ENCODE data around the gene GALR2.

Gene GALR2

DNA sequence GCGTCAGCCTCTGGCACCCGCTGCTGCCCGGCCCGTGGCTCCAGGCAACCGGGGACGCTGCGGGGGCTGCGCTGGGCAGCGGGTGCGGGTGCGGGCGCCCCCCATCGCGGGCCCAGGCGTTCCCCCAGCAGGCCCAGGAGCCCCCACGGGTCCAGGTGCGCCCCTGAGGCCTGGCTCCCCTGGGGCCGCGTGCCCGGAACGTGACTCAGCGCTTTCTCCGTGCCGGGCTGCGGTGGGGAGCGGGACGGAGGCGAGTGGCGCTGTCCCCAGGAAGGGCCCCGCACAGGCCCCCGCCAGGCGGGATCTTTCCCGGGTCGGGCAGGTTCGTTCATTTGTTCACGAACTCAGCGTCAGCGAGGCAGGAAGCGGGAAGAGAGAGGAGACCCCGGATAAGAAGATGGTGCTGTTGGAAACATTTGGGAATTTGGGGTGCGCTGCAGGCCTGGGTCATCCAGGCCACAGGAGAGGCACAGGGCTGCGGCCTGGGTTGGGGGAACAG, 47.4 kb downstream of the GALR2 start:
- no peak for TF ChIP-seq CTCF (IDR thresholded peaks at IDR 0.05; ENCODE audit: insufficient read depth, low read length, poor library complexity, severe bottlenecking)
- Histone ChIP-seq H3K4me3 (replicated peaks; ENCODE audit: low read depth, low read length) (peak overlapping the region; percentile 54), H3K27me3 (replicated peaks; ENCODE audit: control insufficient read depth, insufficient read depth, low read length) (no peaks in the 10 kb centered on the region), H3K36me3 (ENCODE audit: control insufficient read depth, insufficient read depth, low read length) (no peaks in the 10 kb centered on the region)
- DNase-seq (ENCODE audit: extremely low read depth, insufficient read length), result no peak

DNA sequence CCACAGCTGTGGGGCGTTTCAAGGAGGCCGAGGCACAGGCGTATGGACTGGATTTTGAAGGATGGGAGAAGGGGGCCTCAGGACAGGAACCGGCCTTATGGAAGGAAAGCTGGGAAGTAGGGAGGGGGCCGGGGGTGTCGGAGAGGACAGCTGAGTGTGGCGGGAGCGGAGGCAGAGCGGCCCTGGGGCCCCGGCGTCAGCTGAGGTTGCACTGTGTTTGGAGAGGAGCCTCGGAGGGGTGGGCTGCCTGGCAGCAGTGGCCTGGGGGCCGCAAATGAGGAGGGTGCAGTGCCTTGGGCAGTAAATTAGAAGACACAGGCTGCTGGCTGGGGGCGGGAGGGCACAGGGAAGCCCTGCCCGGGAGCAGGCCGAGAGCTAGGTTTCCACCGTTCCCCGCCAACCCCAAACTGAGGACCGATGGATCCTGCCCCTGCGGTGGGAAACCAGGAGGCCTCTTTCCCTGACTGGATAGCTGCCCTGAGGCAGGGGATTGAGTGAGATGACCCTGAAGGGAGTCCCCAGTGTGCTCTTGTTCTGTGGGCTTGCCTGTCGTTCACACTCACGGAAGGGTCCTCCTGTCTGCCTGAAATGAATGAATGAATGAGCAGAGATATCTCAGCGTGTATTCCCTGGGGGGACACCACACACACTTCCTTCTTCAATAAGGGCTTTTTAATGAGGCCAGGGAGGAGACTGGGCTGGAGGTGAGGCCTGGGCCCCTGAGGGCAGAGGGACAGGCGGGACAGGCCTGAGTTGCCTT, 48.0 kb downstream of the GALR2 start:
- H3K4me3 ChIP-seq (replicated peaks; ENCODE audit: low read depth, low read length), result no peak overlapping the region
- DNase-seq (ENCODE audit: extremely low read depth, insufficient read length), result no peak
- H3K27me3 ChIP-seq (replicated peaks; ENCODE audit: control insufficient read depth, insufficient read depth, low read length), result no peaks in the 10 kb centered on the region
- H3K36me3 ChIP-seq (ENCODE audit: control insufficient read depth, insufficient read depth, low read length), result no peaks in the 10 kb centered on the region
- TF ChIP-seq CTCF (IDR thresholded peaks at IDR 0.05; ENCODE audit: insufficient read depth, low read length, poor library complexity, severe bottlenecking), result no peak

- no peak overlapping the region for H3K4me3 ChIP-seq (replicated peaks; ENCODE audit: low read depth, low read length)
Observed at GRCh38 chr17:76123191-76123499, 48.6 kb downstream of the GALR2 start.

GRCh38 chr17:76123749-76124581, 49.4 kb downstream of the GALR2 start:
- Histone ChIP-seq H3K4me3 (replicated peaks; ENCODE audit: low read depth, low read length) (no peak overlapping the region), H3K36me3 (ENCODE audit: control insufficient read depth, insufficient read depth, low read length) (no peaks in the 10 kb centered on the region), H3K27me3 (replicated peaks; ENCODE audit: control insufficient read depth, insufficient read depth, low read length) (no peaks in the 10 kb centered on the region)
- DNase-seq (ENCODE audit: extremely low read depth, insufficient read length), result no peak
- TF ChIP-seq CTCF (IDR thresholded peaks at IDR 0.05; ENCODE audit: insufficient read depth, low read length, poor library complexity, severe bottlenecking), result peak; percentile 29

More at GRCh38 chr17:76123191-76123499, 48.6 kb downstream of the GALR2 start:
- no peaks in the 10 kb centered on the region for H3K27me3 ChIP-seq (replicated peaks; ENCODE audit: control insufficient read depth, insufficient read depth, low read length)
- no peaks in the 10 kb centered on the region for H3K36me3 ChIP-seq (ENCODE audit: control insufficient read depth, insufficient read depth, low read length)
- no peak for TF ChIP-seq CTCF (IDR thresholded peaks at IDR 0.05; ENCODE audit: insufficient read depth, low read length, poor library complexity, severe bottlenecking)
- no peak for DNase-seq (ENCODE audit: extremely low read depth, insufficient read length)

- Histone ChIP-seq H3K36me3 (ENCODE audit: control insufficient read depth, insufficient read depth, low read length) (no peaks in the 10 kb centered on the region), H3K4me3 (replicated peaks; ENCODE audit: low read depth, low read length) (no peak overlapping the region), H3K27me3 (replicated peaks; ENCODE audit: control insufficient read depth, insufficient read depth, low read length) (no peaks in the 10 kb centered on the region)
- peak; percentile 49 for TF ChIP-seq CTCF (IDR thresholded peaks at IDR 0.05; ENCODE audit: insufficient read depth, low read length, poor library complexity, severe bottlenecking)
- DNase-seq (ENCODE audit: extremely low read depth, insufficient read length), result no peak
Observed at GRCh38 chr17:76124582-76125390, 50.2 kb downstream of the GALR2 start.
